Measurements from ENCODE around the gene FXN. TPM values are rescaled to one million over a fixed set of nuclear protein-coding genes. Genes with fewer than 3 reads are reported as not detected.
A peak's percentile ranks its signal among the peaks of the same experiment; 100 is the strongest.

FXN gene
- total RNA-seq, 1 donor from 2014 or later = 23.2 TPM

GRCh38 chr9:69040646-69041045 is 5.1 kb downstream of the FXN start:
- H3K36me3 Mint-ChIP-seq = peaks cover 7% of the 10 kb centered on the region
- Histone ChIP-seq H3K9me3 (ENCODE audit: low read depth) (no peaks in the 10 kb centered on the region), H3K9ac (no peak overlapping the region), H3K4me1 (peaks cover 15% of the 10 kb centered on the region), H3K79me2 (ENCODE audit: low read depth) (peaks cover 94% of the 10 kb centered on the region), H3F3A (ENCODE audit: low read depth) (peaks cover 25% of the 10 kb centered on the region), H3K27ac (no peak overlapping the region), H3K4me2 (no peak overlapping the region), H3K4me3 (no peak overlapping the region), H3K27me3 (no peaks in the 10 kb centered on the region), H2AFZ (replicated peaks) (no peak overlapping the region), H4K20me1 (ENCODE audit: low read depth) (peaks cover 30% of the 10 kb centered on the region), H3K36me3 (no peaks in the 10 kb centered on the region)
- no peaks in the 10 kb centered on the region for H3K9me3 Mint-ChIP-seq
- TF ChIP-seq CTCF (IDR thresholded peaks at IDR 0.05) = no peak
- TF ChIP-seq EZH2 (IDR thresholded peaks at IDR 0.05) = no peak
- TF ChIP-seq EZH2phosphoT487 (IDR thresholded peaks at IDR 0.05) = no peak
- H3K27me3 Mint-ChIP-seq (ENCODE audit: insufficient read depth, low read depth) = peaks cover 2% of the 10 kb centered on the region
- DNase-seq (ENCODE audit: low spot score) = no peak
- no peak overlapping the region for H3K27ac Mint-ChIP-seq
- H3K4me1 Mint-ChIP-seq = peaks cover 44% of the 10 kb centered on the region
- H3K4me3 Mint-ChIP-seq = no peak overlapping the region

- H3K4me3 ChIP-seq = no peak overlapping the region
- DNase-seq (ENCODE audit: low spot score) = peak; percentile 26
- peaks cover 66% of the 10 kb centered on the region for H3K79me2 ChIP-seq (ENCODE audit: low read depth)
- H3K36me3 Mint-ChIP-seq = peaks cover 11% of the 10 kb centered on the region
- peaks cover 4% of the 10 kb centered on the region for H3K27me3 Mint-ChIP-seq (ENCODE audit: insufficient read depth, low read depth)
- H4K20me1 ChIP-seq (ENCODE audit: low read depth) = peaks cover 30% of the 10 kb centered on the region
- peak overlapping the region; percentile 38 for H3K27ac Mint-ChIP-seq
- H3K27me3 ChIP-seq = no peaks in the 10 kb centered on the region
- peak overlapping the region; percentile 63 for H3K27ac ChIP-seq
- H3K36me3 ChIP-seq = no peaks in the 10 kb centered on the region
- peak overlapping the region; percentile 56 for H3K4me3 Mint-ChIP-seq
- H3K4me2 ChIP-seq = peak overlapping the region; percentile 49
- peaks cover 46% of the 10 kb centered on the region for H3K4me1 Mint-ChIP-seq
- H3K9me3 ChIP-seq (ENCODE audit: low read depth) = no peaks in the 10 kb centered on the region
- H3K9me3 Mint-ChIP-seq = no peaks in the 10 kb centered on the region
- TF ChIP-seq EZH2 (IDR thresholded peaks at IDR 0.05) = no peak
- no peak for TF ChIP-seq EZH2phosphoT487 (IDR thresholded peaks at IDR 0.05)
- H3K4me1 ChIP-seq = peaks cover 18% of the 10 kb centered on the region
- peaks cover 17% of the 10 kb centered on the region for H3F3A ChIP-seq (ENCODE audit: low read depth)
- no peak overlapping the region for H3K9ac ChIP-seq
- H2AFZ ChIP-seq (replicated peaks) = no peak overlapping the region
Measured at GRCh38 chr9:69044240-69045219, 9.0 kb downstream of the FXN start.

- H3K4me3 ChIP-seq = no peak overlapping the region
Measured at GRCh38 chr9:69045821-69046220, 10.3 kb downstream of the FXN start.

More at GRCh38 chr9:69045821-69046220, 10.3 kb downstream of the FXN start:
- Mint-ChIP-seq H3K4me3 (peak overlapping the region; percentile 5), H3K27me3 (ENCODE audit: insufficient read depth, low read depth) (peaks cover 4% of the 10 kb centered on the region), H3K36me3 (peaks cover 7% of the 10 kb centered on the region), H3K4me1 (peaks cover 46% of the 10 kb centered on the region), H3K9me3 (no peaks in the 10 kb centered on the region), H3K27ac (no peak overlapping the region)
- H3K27me3 ChIP-seq = no peaks in the 10 kb centered on the region
- H3F3A ChIP-seq (ENCODE audit: low read depth) = peaks cover 17% of the 10 kb centered on the region
- no peak for TF ChIP-seq EZH2phosphoT487 (IDR thresholded peaks at IDR 0.05)
- TF ChIP-seq CTCF (IDR thresholded peaks at IDR 0.05) = no peak
- TF ChIP-seq EZH2 (IDR thresholded peaks at IDR 0.05) = no peak
- H3K36me3 ChIP-seq = no peaks in the 10 kb centered on the region
- H2AFZ ChIP-seq (replicated peaks) = no peak overlapping the region
- no peak overlapping the region for H3K9ac ChIP-seq
- peaks cover 18% of the 10 kb centered on the region for H3K4me1 ChIP-seq
- H3K79me2 ChIP-seq (ENCODE audit: low read depth) = peaks cover 53% of the 10 kb centered on the region
- H4K20me1 ChIP-seq (ENCODE audit: low read depth) = peaks cover 30% of the 10 kb centered on the region
- DNase-seq (ENCODE audit: low spot score) = no peak
- no peak overlapping the region for H3K4me2 ChIP-seq
- H3K27ac ChIP-seq = no peak overlapping the region
- no peaks in the 10 kb centered on the region for H3K9me3 ChIP-seq (ENCODE audit: low read depth)

All from neural progenitor cell (in vitro differentiated cells).